HT1080 (cell line): ENCODE measurements around the gene ARHGAP10. TPM values are rescaled to one million over a fixed set of nuclear protein-coding genes. Genes with fewer than 3 reads are reported as not detected.
"Not testable (repeated sequence)": the region's sequence is repeated elsewhere in the genome, so short reads cannot be mapped to it uniquely, and the experiment has no call there.

ENCODE experiments used
- DNase-seq: peaks from one replicate; pipeline ENCODE4 v3.0.0-alpha.2; 2015; ENCODE audit warnings: low read depth
- total RNA-seq: library from RNA; depleted of rRNA; stranded (reverse); fragments of >200 nt; shearing (Covaris generic); gene quantifications from 2 replicates; pipeline ENCODE4 v1.2.3, GENCODE V29; 2014

ARHGAP10 gene
- total RNA-seq, 1 experiment from 2014 or later, result 19.1 TPM

DNA sequence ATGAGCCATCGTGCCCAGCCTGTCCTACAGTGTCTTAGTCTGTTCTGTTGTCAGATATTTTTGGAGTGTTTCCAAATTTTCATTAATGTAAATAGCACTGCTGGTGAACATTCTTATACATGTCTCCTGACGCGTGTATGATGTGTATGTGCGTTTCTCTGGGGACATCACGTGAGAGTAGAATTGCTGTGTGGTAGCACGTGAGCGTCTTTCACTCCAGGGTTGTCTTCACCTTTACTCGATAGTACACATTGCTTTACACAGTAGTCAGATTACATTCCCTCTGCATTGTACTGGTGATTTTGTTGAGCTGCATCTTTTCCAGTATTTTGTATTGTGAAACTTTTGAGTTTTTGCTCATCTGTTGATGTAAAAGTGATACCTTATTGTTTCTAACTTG, 60.0 kb downstream of the ARHGAP10 start:
- DNase-seq, result no peak

DNA sequence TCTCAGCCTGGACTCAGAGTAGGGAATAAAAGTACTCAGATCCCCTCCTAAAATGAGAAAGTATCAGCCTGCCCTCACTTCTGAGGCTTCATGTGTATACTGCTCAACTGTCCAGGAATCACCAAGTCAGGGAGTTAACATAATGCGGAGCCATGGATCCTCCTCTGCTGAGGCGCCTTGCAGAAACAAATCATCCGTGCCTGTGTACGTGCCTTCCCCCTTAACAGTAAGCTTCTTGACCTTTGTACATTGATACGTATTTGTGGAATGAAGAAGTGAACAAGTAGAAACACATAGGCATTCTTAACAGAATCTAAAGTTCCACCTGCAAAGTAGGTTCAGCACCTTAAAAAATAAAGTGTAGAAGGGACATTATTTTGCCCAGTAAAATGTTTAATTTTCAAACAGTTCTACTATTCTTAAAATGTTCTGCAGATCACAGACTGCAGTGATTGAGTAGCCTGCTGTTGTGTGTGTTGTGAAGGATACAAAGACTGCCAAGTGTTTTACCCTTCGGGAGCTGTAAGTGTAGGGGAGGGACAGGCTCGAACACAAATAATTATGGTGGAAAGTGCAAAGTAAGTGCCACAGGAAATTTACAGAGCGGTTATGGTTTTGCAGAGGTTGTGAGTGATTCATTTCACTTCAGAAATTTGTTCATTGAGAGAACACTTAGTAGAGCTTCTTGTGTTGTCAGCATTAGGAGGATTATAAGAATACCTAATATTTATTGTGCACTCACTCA, 61.9 kb downstream of the ARHGAP10 start:
- no peak for DNase-seq

DNA sequence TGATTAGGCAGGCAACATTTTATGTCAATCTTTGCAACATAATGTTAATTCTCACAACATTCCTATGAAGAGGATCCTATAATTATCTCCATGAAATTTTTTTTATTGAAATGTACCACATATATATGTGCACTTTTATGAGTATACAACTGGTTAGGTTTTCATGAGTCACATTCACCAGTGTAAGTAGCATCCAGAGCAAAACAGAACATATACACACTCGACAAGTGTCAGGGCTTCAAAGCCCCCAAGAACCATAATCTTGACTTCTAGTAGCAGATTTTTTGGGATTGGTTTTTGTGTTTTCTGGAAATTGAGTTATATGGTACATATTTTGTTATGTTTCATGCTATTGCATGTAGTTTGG, 62.4 kb downstream of the ARHGAP10 start:
- DNase-seq, result no peak

DNA sequence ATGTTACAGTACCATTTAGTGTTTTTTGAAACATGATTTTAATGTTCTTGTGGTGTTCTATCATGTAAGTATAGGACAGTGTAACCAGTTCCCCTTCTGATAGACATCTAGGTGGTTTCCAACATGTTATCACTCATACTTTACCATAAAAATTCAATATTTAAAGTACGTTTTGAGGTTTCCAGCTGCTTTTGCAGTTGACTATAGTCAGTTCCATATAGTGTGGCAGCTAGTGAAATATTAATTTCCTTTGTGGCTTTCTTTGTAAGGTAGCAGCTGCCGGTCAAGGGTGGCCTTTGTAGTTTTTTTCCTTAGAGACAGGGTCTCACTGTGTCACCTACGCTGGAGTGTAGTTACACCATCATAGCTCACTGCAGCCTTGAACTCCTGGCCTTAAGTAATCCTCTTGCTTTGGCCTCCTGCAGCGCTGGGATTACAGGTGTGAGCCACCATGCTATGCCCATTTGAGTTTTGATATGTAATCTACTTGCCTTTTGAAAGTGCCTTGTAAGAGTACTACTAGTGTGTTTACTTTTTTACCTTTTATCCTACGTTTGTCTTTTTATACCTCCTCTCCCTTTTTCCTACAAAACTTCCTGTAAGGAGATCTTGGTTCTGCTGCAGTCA, 63.0 kb downstream of the ARHGAP10 start:
- no peak for DNase-seq

DNA sequence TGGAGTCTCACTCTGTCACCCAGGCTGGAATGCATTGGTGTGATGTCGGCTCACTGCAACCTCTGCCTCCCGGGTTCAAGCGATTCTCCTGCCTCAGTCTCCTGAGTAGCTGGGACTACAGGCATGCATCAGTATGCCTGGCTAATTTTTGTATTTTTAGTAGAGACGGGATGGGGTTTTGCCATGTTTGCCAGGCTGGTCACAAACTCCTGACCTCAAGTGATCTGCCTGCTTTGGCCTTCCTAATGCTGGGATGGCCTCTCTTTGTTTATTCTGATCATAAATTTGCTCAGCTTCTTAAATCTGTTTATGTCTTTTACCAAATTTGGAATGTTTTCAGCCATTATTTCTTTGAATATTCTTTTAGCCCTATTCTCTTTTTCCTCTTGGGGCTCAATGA, 67.2 kb downstream of the ARHGAP10 start:
- DNase-seq, result not testable (repeated sequence)

DNA sequence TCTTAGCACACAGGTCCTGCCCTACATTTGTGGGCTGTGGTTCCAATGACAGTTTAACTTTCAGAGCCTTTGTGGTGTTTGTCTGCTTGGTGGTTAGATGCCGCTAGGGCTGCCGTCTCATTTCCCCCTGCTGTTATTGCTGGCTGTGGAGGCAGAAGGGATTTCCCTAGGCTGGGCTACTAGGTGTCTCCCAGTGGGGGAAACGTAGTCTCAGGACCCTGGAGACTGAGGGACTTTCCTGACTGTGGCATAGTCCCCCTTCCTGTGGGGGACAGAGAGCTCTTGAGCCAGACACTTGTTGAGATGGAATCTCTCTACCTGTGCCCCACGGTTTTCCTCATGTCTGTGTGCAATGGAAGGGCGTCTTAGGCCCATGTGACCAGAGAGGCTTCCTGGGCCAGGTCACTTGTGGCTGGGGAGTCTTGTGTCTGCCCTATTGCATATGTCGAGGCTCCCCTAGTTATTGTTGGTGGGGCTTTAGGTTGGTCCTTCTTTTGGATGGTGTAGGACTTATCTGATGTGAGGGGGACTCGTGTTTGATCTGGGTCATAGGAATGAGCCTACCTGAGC, 68.2 kb downstream of the ARHGAP10 start:
- no peak for DNase-seq

DNA sequence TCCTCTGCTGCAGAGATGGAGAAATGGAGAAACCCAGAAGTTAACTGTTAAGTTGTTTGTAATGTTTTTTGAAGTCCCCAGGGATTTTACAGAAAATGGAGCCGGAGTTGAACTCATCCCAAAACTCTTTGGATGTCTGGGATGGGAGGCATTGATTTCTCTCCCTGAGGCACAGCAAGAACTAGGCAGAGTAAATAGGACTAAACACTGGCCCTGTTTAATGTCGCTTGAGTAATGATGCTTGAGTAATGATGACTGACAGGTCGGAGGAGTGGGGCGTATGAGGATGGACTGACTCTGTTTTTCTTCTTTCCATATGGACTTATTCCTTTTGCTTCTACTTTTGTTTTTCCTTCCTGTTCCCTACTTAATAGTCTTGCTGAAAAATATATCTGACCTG, 69.9 kb downstream of the ARHGAP10 start:
- no peak for DNase-seq

DNA sequence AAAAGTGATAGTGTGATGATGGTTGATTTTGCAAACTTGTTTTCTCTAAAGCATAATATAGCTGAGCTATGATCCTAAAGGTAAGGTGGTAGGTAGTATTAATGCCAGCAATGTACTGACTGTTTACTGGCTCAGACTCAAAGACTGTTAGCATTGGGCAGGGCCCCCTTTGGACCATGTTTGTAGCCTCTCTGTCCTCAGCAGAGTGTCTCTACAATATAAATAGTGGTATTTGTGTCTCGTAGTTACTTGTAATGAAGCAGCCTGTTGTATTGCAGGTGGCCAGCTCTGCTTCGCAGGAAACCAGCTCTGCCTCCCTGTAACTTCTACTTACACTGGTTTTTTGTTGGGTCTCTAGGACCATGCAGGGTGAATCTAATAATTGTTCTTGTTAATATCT, 70.5 kb downstream of the ARHGAP10 start:
- DNase-seq, result no peak

DNA sequence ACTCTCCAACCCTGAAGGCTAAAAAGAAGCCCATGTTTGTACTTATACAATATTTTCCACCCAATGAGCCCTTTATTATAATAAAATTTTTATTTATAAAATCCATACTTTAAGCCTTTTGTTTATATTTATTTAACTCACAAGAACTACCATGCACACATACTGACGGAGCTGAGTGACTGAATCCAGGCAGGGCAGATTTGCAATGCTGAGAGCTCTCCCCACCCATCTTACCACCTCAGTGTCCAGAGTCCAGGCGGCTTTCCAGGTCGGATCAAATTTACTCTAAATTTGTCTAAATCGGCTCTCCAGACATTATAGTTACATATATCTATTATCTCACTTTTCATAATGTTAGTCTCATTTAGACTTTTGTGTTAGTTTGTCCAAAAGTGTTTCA, 74.1 kb downstream of the ARHGAP10 start:
- no peak for DNase-seq

DNA sequence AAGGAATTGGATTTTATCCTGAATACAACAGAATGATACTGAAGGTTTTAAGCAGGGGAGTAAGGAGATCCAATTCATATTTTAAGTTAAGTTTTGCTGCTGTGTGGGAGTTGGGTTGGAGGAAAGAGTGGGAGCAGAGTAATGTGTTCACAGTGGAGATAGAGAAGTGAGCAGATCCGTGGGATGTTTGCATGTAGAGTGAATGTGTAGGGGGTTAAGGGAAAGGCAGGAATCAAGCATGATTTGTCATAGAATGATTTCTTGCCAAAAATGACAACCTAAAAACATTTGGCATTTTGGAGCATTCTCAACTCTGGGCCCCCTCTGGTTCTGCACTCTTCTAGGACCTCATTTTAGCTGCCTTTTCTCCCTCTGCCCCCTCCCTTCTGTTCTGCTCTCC, 76.6 kb downstream of the ARHGAP10 start:
- no peak for DNase-seq

DNA sequence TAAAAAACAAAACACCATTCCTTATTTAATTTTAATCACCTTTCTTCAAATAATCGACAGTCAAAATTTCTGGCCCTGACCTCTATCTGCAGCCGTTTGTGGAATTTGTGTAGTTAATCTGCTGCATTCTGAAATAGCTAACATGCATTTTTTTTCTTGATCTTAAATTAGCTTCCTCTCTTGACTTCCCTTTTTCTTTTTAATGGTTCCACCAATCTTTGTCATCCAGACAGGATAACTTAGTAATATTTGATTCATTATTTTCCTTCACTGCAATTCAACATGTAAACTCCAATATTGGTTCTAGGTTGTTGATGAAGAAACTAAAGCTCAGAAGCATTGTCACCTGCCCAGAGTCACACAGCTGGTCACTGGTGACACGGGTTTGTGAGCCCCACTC, 77.3 kb downstream of the ARHGAP10 start:
- no peak for DNase-seq

DNA sequence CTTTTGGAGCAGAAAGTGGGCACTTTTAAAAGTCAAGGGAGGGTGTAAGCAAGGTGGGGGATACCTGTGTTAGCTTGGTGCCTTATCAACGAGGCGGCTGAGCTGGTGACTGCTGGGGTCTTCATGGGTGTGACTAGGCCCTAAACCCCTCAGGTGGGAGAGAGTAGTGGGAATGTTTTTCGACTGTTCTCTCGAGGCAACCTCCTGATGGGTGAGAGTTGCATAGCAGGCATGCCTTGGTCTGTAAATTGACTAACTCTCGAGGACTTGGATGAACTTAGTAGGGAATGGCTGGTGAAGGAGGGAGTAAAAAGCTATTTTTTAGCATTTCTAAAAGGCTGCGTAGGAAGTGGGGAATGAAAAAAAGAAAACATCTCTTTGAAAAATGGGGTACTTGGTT, 80.0 kb downstream of the ARHGAP10 start:
- DNase-seq, result no peak

DNA sequence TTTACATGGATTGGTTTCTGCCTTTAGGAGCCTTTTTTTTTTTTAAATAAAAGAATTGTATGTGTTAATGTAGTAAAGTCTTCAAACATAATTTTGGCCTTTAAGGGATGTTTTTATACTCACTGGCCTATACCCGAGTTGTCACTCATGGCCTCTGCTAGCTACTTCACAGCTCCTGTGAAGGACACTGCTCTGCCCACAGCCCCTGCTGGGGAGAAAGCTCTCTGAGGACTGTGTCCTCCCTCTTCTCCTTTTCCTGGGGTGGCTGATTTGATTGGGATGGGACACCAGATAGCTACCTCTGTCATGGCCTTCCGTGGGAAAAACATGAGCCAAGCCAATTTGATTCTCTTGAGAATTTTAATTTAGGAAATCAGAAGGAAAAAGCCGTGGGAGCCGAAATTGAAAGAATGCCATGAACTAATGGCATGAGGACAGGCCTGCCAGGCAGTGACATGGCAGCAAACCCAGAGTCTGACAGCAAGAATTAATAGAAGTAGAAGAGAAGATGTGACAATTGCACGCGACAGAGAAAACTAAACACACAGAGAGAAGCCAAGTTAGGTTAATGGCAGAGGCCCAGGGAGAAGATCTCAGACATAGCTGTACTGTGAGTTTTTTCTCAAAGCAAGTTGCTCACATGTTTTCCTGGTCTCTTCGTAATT, 81.4 kb downstream of the ARHGAP10 start:
- DNase-seq, result no peak

DNA sequence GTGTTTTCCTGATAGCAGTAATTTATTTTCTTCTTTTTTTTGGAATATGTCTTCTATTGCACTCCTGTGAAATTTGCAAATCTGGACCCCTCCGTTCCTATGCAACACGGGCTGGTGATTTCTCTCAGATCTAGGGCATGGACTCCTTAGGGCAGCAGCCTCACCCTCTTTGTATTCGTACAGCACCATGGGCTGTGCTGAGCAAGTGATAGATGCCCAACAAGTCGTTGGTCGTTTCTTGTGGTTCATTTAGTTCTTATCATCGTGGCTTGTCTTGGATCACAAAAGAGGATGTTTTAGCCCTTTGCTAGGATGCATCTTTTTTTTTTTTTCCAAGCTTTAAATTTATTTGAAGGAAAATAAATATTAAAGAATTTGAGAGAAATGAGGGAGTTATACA, 82.1 kb downstream of the ARHGAP10 start:
- no peak for DNase-seq

DNA sequence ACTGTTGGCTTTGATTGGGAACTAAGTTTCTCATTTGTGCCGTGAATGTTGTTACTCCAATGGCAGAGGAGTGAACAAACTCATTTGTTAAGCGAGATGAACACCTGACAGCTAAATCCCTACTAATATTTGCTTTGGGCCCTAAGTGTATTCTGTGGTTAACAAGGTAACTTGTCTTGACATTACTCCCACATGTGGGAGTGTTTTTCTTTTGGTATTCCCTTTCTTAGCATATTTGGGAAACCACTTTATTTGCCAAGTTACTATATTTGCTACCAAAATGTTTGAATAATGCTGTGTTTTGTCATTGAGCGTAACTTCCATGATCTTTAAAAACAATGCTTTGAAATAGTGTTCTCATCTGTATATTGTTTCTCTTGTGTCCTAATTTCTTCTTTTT, 82.5 kb downstream of the ARHGAP10 start:
- DNase-seq, result no peak

DNA sequence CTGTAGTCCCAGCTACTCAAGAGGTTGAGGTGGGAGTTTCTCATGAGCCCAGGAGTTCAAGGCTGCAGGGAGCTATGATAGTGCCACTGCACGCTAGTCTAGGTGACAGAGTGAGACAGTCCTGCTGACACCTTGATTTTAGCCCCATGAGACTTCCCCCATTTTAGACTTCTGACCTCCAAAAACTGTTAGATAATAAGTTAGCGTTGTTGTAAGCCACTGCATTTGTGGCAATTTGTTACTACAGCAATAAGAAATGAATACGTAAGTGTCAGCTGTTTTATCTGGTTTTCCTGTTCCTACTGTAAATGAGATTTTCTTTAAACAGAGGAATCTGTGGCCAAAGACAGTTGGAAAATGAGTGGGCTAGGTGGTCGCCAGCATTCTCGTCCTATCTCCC, 83.9 kb downstream of the ARHGAP10 start:
- DNase-seq, result no peak

DNA sequence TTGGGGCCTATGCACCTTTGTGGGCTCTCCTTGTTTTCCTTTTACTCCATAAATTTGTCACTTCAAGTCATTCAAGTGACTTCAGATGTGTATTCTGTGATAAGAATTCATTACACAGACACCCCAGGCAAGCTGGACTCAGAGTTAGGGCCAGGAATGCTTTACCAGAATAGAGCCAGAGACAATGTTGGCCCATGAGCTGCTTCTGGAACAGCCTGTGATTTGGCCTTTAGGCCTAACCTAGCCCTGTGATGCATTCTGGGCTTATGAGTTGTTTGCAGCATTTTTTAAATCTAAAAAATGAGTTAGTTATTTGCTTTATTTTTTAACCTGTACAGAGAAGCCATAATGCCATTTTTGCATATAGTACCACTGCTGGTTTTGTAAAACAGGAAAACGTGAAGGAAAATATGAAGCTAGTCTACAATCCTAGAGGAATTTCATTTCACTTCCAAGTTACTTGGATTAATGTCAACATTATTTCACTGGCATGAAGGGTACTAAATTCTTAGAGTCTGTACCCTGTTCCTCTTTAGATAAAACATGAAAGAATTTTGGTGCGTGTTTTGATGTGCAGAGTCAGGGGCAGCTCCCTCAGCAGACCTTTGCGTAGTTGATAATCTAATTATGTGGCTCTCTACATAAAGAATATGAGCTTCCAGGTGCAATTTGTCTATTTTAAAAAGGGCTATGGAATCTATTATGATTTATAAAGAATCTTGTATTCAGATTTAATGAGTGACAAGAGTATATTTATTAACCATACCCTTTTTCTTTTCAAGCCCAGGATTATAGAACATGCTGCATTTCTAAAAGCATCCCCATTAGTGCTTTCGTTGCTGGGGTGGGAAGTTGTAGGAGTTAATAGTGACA, 84.7 kb downstream of the ARHGAP10 start:
- no peak for DNase-seq

DNA sequence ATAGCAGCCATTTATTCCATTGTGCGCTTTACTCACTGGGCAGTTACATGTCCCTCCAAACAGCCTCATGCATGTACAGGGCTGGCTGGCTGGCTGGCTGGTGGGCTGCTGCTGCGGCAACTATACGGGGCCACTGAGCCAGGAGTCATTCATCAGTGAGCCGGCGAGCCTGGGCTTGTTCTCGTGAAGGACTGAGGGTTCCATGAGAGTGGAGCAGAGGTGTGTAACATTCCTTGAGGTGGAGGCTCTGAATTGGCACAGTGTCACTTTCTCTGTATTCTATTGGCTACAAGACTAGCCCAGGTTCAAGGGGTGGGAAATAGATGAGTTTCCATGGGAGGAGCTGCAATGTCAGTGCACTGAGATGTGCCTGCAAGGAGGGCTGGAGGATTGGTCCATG, 89.1 kb downstream of the ARHGAP10 start:
- no peak for DNase-seq

DNA sequence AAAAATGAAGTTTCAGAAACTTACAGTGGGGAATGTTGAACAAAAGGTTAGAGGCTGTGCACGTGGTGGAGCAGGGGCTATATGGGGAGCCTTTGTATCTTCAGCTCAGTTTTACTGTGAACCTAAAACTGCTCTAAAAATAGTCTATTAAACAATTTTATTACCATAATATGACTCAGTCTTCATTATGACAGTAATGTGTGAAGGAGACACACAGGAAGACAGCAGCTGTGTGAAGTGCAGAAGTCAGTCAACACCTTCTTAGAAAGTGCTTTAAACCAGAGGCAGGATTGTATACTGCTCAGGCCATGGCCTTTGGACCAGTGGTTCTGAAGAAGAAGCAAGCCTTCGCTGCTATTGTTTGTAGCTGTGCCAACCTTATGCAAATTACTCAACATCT, 89.7 kb downstream of the ARHGAP10 start:
- DNase-seq, result no peak

DNA sequence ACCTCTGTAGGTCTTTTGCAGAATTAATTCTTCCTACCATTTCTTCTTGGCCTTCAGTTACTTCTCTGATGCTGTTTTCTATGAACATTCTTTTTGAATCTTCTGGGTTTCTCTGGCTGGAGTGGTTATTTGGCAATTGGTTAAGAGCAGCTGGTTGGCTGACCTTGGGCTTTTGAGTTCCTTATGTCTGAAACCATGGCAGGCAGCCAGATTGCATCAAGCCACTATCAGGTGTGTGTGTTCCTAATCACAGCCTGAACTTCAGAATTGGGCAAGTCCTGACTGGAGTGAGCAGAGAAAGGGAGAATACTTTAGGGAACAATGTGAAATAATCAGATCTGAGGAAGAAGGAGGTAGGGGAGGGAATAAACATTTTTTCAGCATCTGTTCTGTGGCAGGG, 90.2 kb downstream of the ARHGAP10 start:
- no peak for DNase-seq

DNA sequence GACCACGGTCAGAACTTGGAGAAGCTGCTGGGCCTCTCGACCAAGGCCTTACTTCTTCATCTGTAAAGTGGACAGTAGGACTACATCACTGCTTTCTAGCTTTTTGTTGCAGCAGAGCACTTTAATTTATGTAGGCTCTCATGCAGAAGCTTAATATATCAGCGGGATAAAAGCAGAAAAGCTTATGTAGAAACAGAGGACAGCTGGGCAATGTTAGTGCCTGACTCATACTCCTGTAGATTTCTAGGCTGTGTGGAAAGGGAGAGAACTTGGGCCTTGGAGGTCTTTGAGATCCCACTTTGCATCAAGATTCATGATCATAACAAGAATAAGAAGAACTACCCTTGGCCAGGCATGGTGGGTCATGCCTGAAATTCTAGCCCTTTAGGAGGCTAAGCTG, 91.2 kb downstream of the ARHGAP10 start:
- no peak for DNase-seq

DNA sequence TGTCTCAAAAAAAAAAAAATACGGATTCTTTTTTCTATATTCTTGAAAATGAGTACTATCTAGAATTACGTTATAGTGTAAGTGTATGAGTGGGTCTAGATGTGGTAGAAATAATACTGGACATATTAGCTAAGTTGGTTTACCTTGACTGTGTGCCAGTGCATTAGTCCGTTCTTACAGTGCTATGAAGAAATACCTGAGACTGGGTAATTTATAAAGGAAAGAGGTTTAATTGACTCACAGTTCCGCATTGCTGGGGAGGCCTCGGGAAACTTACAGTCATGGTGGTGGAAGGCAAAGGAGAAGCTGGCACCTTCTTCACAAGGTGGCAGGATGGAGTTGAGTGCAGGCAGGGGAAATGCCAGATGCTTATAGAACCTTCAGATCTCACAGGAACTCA, 92.4 kb downstream of the ARHGAP10 start:
- no peak for DNase-seq
